RKO (cell line): ENCODE measurements around the gene RAET1G.
"Not testable (repeated sequence)": the region's sequence is repeated elsewhere in the genome, so short reads cannot be mapped to it uniquely, and the experiment has no call there.

Experiments used
- DNase-seq: peaks from one replicate; pipeline ENCODE4 v3.0.0-alpha.2; 2016; ENCODE audit warnings: low spot score

RAET1G gene

GRCh38 chr6:149934249-149935156 lies 11.6 kb upstream of the RAET1G start:
- peak; percentile 85 for DNase-seq

DNA sequence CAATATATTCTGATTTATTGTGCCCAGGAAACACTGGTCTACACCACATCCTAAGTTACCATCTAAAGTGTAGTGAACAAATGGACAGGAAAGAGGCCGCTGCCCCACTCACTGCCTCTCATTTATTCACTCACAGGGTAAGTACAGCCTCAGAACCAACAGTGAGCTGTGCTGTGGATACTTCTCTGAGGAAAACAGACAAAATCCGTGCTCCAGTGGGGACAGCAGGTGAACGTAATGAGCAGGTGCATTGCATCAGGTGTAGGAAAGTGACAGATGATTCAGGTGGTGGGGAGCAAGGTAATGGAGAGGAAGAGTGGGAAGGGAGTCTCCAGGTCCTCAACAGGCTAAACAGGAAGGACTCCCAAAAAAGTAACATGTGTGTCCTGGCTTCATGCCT lies 10.5 kb upstream of the RAET1G start:
- DNase-seq = no peak

DNA sequence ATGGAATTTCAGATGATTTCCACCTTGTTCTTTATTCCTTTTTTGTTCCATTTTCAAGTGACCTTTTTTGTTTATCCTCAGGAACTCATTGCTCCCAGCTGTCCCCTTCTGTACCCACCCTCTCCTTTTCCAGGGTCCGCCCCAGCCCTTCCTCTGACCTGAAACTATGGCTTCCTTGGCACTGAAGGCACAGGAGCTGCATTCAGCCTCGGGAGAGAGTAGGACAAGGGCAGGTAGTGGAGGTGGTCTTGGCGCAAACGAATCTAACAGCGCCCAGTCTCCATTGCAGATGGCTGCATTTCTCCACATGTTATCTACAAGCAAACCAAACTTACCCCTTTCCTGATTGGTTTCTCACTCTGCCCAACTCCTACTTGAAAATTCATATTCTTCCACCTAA lies 10.1 kb upstream of the RAET1G start:
- no peak for DNase-seq

DNA sequence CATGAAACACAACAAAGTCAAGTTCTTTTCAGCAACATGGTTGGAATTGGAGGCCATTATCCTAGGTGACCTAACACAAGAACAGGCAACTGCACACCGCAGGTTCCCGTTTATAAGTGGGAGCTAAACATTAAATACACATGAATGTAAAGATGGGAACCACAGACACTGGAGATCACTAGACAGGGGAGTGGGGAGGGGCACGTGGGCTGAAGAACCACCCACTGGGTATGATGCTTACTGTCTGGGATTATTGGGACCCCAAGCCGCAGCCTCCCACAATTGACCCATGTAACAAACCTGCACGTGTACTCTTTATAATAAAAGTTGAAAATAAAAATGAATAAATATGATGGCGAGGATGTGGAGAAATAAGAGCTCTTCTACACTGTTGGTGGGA lies 8.6 kb upstream of the RAET1G start:
- no peak for DNase-seq

DNA sequence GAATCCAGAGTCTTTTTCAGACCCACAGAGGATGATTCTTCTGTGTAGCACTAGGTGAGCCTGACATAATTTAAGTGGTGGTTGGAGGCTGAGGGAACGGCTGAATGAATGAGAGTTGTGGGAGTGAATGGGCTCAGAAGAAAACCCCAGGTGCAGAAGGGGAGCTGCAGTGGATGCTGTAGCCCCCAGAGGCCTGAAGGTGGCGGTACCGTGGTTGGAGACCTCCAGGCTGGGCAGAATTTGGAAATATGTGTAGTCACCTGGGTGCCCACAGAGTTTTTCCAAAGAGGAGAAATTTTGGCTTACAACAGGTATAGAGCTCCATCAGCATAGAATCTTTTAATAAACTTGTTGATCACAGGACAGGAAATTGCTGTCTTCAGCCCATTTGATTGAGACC lies 6.5 kb upstream of the RAET1G start:
- DNase-seq = no peak

- not testable (repeated sequence) for DNase-seq
Observed at GRCh38 chr6:149927025-149927424, 4.1 kb upstream of the RAET1G start.

GRCh38 chr6:149925974-149926777 lies 3.3 kb upstream of the RAET1G start:
- peak; percentile 81 for DNase-seq

DNA sequence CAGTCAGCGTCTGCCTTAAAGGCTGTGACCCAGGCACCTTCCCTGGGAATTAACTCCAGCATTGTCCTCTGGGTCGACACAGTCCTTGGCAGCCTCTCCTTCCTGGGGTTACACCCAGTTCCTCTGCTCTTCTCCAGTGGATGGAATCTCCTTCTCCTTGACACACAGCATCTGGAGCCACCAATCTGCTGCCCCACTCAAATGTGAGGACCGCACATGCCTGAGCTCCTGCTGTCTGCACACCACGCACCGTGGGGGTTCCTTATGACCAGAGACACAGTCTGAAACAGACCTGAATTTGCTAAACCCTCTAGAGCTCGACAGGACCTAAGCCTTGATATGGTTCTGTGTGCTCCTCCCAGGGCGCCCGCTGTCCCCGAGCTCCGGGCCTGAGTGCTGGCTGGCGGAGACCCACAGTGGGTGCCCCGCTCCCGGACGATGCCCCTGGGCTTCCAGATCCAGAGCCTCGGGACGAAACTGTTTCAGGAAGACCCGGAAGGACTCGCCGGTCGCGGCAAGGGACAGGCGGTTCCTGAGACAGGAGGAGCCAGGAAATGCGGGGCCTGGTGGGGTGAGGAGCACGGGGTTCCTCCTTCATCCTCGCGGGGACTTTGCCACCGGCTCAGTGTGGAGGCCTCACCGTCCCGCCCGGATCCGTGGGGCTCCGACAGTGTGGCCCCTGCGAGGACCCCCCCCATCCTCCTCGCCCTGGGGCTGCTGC lies 2.5 kb upstream of the RAET1G start:
- no peak for DNase-seq

GRCh38 chr6:149924933-149925252 lies 2.0 kb upstream of the RAET1G start:
- DNase-seq = no peak

- DNase-seq = no peak
Observed at GRCh38 chr6:149924206-149924932, 1.4 kb upstream of the RAET1G start.

DNA sequence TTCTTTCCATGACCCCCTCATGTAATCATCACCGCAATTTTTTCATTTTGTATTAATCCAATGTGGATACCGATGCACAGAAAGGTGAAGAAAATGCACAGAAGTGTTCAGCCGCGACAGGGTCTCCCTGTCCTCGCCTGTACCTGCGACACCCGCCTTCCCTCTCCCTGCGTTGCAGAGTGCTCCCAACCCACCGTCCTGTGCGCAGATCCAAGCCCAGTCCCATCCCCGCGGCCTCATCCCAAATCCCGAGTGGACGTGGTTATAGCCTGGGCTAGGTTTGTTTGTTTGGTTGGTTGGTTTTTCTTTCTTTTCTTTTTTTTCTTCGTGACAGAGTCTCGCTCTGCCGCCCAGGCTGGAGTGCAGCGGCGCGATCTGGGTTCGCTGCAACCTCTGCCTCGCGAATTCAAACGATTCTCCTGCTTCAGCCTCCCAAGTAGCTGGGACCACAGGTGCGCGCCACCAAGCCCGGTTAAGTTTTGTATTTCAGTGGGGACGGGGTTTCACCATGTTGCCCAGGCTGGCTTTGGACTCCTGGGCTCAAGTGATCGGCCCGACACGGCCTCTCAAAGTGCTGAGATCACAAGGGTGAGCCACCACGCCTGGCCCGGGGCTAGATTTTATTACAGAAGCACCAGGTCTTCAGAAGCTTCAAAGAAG lies 536 bp upstream of the RAET1G start:
- DNase-seq = no peak

GRCh38 chr6:149922091-149922490 lies 830 bp downstream of the RAET1G start:
- not testable (repeated sequence) for DNase-seq

- no peak for DNase-seq
Observed at GRCh38 chr6:149921361-149921760, 1.6 kb downstream of the RAET1G start.

- DNase-seq = no peak
Observed at GRCh38 chr6:149919834-149920225, 3.1 kb downstream of the RAET1G start.

GRCh38 chr6:149919126-149919833 lies 3.6 kb downstream of the RAET1G start:
- DNase-seq = not testable (repeated sequence)

- DNase-seq = no peak
Observed at GRCh38 chr6:149918151-149918905, 4.6 kb downstream of the RAET1G start.

DNA sequence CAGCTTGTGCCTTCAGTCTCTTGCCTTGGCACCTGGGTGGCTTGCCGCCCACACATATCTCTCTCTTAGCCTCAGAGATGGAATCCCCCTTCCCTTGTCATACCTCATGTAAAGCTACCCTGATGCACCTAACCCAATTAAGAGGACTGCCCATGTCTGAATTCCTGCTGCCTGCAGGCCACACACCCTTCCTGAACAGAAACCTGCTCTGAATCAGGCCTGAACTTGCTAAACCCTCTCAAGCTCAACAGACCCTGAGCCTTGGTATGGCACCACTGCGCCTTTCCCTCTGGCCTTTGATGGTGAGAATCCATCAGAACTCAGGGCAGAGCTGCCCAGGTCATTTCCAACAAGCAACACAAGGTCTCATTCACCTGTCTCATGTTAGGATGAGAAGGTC lies 5.2 kb downstream of the RAET1G start:
- DNase-seq = no peak

- DNase-seq = no peak
Observed at GRCh38 chr6:149915970-149916865, 6.7 kb downstream of the RAET1G start.
